ENCODE results near the gene P3H2. TPM values are rescaled to one million over a fixed set of nuclear protein-coding genes. Genes with fewer than 3 reads are reported as not detected.
A peak's percentile ranks its signal among the peaks of the same experiment; 100 is the strongest.

Gene P3H2
- total and polyA plus RNA-seq, 2 experiments from 2014 or later, result 8.2 to 24.2 TPM

- DNase-seq (ENCODE audit: low spot score) (no peak), ATAC-seq (no peak)
- H3K4me1 Mint-ChIP-seq, result peaks cover 23% of the 10 kb centered on the region
- no peaks in the 10 kb centered on the region for H3K79me2 ChIP-seq (replicated peaks; ENCODE audit: insufficient read depth)
- no peak overlapping the region for H2AFZ ChIP-seq
- H3K9me3 Mint-ChIP-seq, result no peaks in the 10 kb centered on the region
- no peaks in the 10 kb centered on the region for H3K27me3 ChIP-seq (ENCODE audit: insufficient read depth)
- H3K27ac Mint-ChIP-seq, result no peak overlapping the region
- no peak overlapping the region for H3K27ac ChIP-seq (ENCODE audit: low read depth)
- no peaks in the 10 kb centered on the region for H3K36me3 Mint-ChIP-seq (ENCODE audit: low read depth)
- H4K20me1 ChIP-seq (replicated peaks; ENCODE audit: insufficient read depth), result no peaks in the 10 kb centered on the region
- TF ChIP-seq EZH2 (IDR thresholded peaks at IDR 0.05; ENCODE audit: low read depth, unreplicated experiment) (no peak), CTCF (conservative IDR thresholded peaks at IDR 0.05; ENCODE audit: low read depth in 2 of 2) (no peak), NANOG (IDR thresholded peaks at IDR 0.05; ENCODE audit: borderline replicate concordance) (no peak), STAT1 (IDR thresholded peaks at IDR 0.05; ENCODE audit: unreplicated experiment) (no peak), POLR2AphosphoS5 (IDR thresholded peaks at IDR 0.05; ENCODE audit: low read depth) (no peak), CREB1 (CRISPR knock-in tag; IDR thresholded peaks at IDR 0.05; ENCODE audit: low read depth) (no peak), ZNF114 (CRISPR knock-in tag; IDR thresholded peaks at IDR 0.05) (no peak), ZNF462 (CRISPR knock-in tag; IDR thresholded peaks at IDR 0.05) (no peak), ZNF331 (CRISPR knock-in tag; IDR thresholded peaks at IDR 0.05; ENCODE audit: low read depth) (no peak), JUNB (IDR thresholded peaks at IDR 0.05; ENCODE audit: unreplicated experiment) (no peak)
- H3K27me3 Mint-ChIP-seq (ENCODE audit: insufficient read depth, low read depth, poor library complexity), result no peaks in the 10 kb centered on the region
- no peak overlapping the region for H3K4me3 Mint-ChIP-seq
- H3K4me1 ChIP-seq (ENCODE audit: insufficient read depth), result peaks cover 15% of the 10 kb centered on the region
- no peak overlapping the region for H3K4me3 ChIP-seq
- no peaks in the 10 kb centered on the region for H3F3A ChIP-seq (replicated peaks; ENCODE audit: low read depth)
- no peaks in the 10 kb centered on the region for H3K9me2 ChIP-seq (ENCODE audit: insufficient read depth)
- H3K36me3 ChIP-seq (ENCODE audit: insufficient read depth), result no peaks in the 10 kb centered on the region
- H3K4me2 ChIP-seq, result peak overlapping the region; percentile 18
Observed at GRCh38 chr3:190132371-190132770, 11.7 kb upstream of the P3H2 start.

Measured in GM23338 (cell line).